ENCODE measurements around the gene GPC4. TPM values are rescaled to one million over a fixed set of nuclear protein-coding genes. Genes with fewer than 3 reads are reported as not detected.
"Not testable (repeated sequence)": the region's sequence is repeated elsewhere in the genome, so short reads cannot be mapped to it uniquely, and the experiment has no call there.

GPC4 gene
- total RNA-seq, 2 experiments from 2014 or later, result not detected

DNA sequence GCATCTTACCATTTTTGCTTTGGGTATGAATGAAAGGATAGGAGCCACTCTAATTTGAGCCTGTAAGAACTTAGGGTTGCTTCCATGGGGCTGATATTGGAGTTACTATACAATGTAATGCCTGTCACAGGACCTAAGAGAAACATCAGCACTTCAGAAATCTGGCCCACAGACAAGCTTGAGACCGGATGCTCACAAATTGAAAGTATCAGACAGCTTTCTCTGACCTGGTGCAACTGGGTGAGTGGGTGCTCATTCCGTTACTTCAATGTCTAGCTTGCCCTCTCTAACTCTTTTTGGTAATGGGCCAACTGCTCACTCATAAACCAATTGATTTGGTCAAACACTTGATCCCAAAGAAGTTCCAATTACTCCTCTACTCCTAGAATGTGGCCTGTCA lies 62.1 kb downstream of the GPC4 start:
- CTCF ChIA-PET, result no interaction called here
- intact Hi-C loops (cut with DNase I, micrococcal nuclease), result no loop called here
- ATAC-seq, result no peak
- Mint-ChIP-seq H3K27me3 (no peaks in the 10 kb centered on the region), H3K4me3 (no peak overlapping the region), H3K4me1 (no peaks in the 10 kb centered on the region), H3K9me3 (ENCODE audit: low read depth) (no peaks in the 10 kb centered on the region), H3K27ac (no peak overlapping the region), H3K36me3 (ENCODE audit: low read depth) (no peaks in the 10 kb centered on the region)
- POLR2A ChIA-PET, result no interaction called here
- DNase-seq, result no peak

DNA sequence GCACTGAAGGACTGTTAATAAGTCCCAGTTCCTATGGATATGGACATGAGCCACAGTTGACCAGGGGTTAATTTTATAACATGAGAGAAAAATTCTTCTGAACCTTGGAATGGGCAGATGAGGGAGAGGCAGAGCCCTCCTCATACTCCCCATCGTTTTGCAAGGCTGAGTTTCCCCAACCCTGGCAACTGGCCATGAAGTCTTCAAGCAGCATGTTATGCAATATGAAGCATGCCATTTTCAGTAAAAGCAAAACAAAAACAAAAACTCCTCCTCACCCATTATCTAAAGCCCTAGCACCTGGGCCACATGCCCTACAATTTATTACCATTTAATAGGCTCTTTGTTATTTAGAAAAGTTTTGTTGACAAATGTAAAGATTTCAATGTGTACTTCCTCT lies 64.5 kb downstream of the GPC4 start:
- POLR2A ChIA-PET, result no interaction called here
- no peaks in the 10 kb centered on the region for H3K27me3 Mint-ChIP-seq
- no peaks in the 10 kb centered on the region for H3K36me3 Mint-ChIP-seq (ENCODE audit: low read depth)
- ATAC-seq, result no peak
- H3K9me3 Mint-ChIP-seq (ENCODE audit: low read depth), result no peaks in the 10 kb centered on the region
- CTCF ChIA-PET, result no interaction called here
- no peak overlapping the region for H3K4me3 Mint-ChIP-seq
- no peaks in the 10 kb centered on the region for H3K4me1 Mint-ChIP-seq
- DNase-seq, result no peak
- intact Hi-C loops (cut with DNase I, micrococcal nuclease), result no loop called here
- H3K27ac Mint-ChIP-seq, result no peak overlapping the region

DNA sequence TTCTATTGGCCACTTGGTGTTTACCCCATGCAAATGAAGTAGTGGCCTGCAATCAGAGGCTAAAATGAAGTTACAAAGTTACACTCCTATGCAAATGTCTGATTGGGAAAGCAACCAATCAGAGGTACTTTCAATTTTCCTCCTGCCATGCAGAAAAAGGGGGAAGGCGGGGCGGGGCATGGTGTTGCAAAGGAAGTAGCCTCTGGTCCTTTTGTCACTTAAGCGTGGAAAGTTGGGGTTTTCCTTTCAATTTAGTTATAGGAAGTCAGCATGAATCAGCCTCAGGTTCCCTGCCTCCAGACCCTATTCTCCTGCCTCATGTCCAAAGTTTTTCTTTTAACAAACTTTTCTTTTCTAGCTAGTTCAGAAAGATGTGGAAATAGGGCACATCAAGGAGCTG lies 69.3 kb downstream of the GPC4 start:
- ATAC-seq (no peak), DNase-seq (no peak)
- POLR2A ChIA-PET, result no interaction called here
- no peak overlapping the region for H3K27ac Mint-ChIP-seq
- H3K4me3 Mint-ChIP-seq, result no peak overlapping the region
- H3K36me3 Mint-ChIP-seq (ENCODE audit: low read depth), result no peaks in the 10 kb centered on the region
- H3K9me3 Mint-ChIP-seq (ENCODE audit: low read depth), result no peaks in the 10 kb centered on the region
- no peaks in the 10 kb centered on the region for H3K4me1 Mint-ChIP-seq
- no peaks in the 10 kb centered on the region for H3K27me3 Mint-ChIP-seq
- CTCF ChIA-PET, result no interaction called here
- intact Hi-C loops (cut with DNase I, micrococcal nuclease), result no loop called here

DNA sequence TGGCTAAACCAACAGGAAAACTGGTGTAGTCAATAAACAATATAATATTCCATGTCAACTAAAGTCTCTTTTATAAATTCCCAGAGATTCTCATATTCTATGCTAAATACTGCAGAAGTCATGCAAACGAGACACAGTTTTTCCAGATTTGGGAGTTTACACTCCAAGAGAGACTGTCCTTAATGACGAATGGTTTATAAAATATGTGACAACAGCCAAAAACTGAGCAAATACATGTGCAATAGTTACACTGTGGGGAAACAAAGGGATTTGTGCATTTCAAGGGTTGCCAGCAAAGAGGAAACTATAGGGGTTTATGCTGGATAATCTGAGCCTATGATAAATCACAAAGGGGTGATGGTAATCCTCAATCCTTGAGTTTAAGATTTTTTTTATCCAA lies 75.7 kb downstream of the GPC4 start:
- ChIA-PET POLR2A (no interaction called here), CTCF (no interaction called here)
- no peak for DNase-seq
- Mint-ChIP-seq H3K27ac (no peak overlapping the region), H3K9me3 (ENCODE audit: low read depth) (no peaks in the 10 kb centered on the region), H3K4me3 (no peak overlapping the region), H3K4me1 (no peaks in the 10 kb centered on the region), H3K36me3 (ENCODE audit: low read depth) (no peaks in the 10 kb centered on the region), H3K27me3 (no peaks in the 10 kb centered on the region)
- intact Hi-C loops (cut with DNase I, micrococcal nuclease), result loop anchor here in 1 of 2 experiments (10.0 kb wide), 1 partner anchor 435 kb away; no protein-coding TSS in a partner anchor
- no peak for ATAC-seq

DNA sequence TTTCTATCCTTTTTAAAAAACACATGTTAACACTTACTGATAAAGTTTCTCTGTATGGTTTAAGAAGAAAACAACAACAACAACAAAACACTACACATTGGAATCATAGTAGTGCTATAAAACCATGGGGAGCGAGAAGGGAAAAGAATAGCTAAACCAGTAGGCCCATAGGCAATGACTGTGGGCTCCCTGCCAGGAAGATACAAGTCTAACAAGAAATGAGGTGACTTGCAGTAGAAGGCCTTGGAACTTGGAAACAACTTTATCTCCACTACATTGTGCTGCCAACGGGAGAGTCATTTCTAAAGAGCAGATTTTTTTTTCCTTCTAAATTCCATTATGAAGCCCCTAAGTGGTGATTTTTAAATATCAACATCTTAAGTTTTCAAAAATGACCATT lies 78.0 kb downstream of the GPC4 start:
- Mint-ChIP-seq H3K27ac (no peak overlapping the region), H3K4me1 (no peaks in the 10 kb centered on the region), H3K27me3 (no peaks in the 10 kb centered on the region), H3K4me3 (no peak overlapping the region), H3K36me3 (ENCODE audit: low read depth) (no peaks in the 10 kb centered on the region), H3K9me3 (ENCODE audit: low read depth) (no peaks in the 10 kb centered on the region)
- DNase-seq, result no peak
- ATAC-seq, result no peak
- POLR2A ChIA-PET, result no interaction called here
- intact Hi-C loops (cut with DNase I, micrococcal nuclease), result loop anchor here in 1 of 2 experiments (10.0 kb wide), 1 partner anchor 438 kb away; no protein-coding TSS in a partner anchor
- CTCF ChIA-PET, result no interaction called here

DNA sequence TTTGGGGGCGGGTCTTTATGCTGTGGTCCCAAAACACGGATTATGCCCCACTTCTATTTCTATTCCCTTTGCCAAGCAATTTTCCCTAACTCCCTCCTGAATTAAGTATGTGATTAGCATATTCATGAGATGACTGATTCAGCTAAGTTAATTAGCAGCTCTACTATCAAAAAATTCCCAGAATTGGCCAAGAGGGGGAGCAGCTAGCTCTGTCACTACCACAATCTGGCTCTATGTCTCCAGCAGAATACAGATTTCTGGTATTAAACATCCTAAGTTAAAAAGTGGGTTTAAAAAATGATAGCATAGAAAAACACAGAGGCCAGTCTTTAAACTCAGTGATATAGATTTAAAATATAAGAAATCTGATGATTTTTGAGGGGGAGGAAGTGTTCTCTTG lies 80.3 kb downstream of the GPC4 start:
- ChIA-PET POLR2A (no interaction called here), CTCF (interaction anchor here (0.8 to 1.5 kb wide), 5 partner anchors 17 to 431 kb away, joined by 3 to 14 read pairs (median 4); no protein-coding TSS in a partner anchor)
- DNase-seq (peak; percentile 10), ATAC-seq (no peak)
- Mint-ChIP-seq H3K27ac (no peak overlapping the region), H3K4me1 (no peaks in the 10 kb centered on the region), H3K27me3 (no peaks in the 10 kb centered on the region), H3K36me3 (ENCODE audit: low read depth) (no peaks in the 10 kb centered on the region), H3K4me3 (no peak overlapping the region), H3K9me3 (ENCODE audit: low read depth) (no peaks in the 10 kb centered on the region)
- intact Hi-C loops (cut with DNase I, micrococcal nuclease), result loop anchor here (2.0 to 10.0 kb wide), 2 partner anchors 336 to 440 kb away; no protein-coding TSS in a partner anchor

DNA sequence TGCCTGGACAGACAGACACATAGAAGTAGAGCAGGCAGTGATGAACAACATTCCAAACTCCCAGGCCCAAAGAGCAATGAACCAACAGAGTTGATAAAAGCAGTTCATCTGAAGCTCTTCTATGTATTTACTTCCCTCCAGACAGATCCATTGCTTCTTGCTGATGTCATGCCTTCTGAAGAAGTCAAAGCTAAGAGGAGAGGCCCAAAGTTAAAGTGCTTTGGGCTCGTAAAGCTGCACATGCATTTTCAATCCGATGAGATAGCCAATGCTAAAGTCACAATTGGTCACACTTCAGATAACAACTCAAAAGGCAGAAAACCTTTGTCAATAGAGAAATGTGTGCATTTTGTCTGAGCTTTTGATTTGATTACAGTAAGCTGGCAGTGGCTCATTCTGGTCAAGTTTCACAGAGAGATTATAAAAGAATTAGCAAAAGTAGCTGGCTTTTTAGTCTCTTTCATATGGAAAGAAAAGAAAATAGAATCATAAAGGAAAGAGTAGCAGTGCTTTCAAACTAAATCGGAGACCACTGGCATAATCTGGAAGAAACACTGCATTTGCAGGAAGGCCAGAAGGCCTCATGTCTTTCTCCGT lies 82.0 kb downstream of the GPC4 start:
- intact Hi-C loops (cut with DNase I, micrococcal nuclease), result loop anchor here in 1 of 2 experiments (10.0 kb wide), 1 partner anchor 442 kb away; no protein-coding TSS in a partner anchor
- Mint-ChIP-seq H3K4me3 (no peak overlapping the region), H3K36me3 (ENCODE audit: low read depth) (no peaks in the 10 kb centered on the region), H3K4me1 (no peaks in the 10 kb centered on the region), H3K27me3 (no peaks in the 10 kb centered on the region), H3K27ac (no peak overlapping the region), H3K9me3 (ENCODE audit: low read depth) (no peaks in the 10 kb centered on the region)
- no peak for DNase-seq
- no peak for ATAC-seq
- CTCF ChIA-PET, result interaction anchor here (0.6 kb wide), 1 partner anchor 407 kb away, joined by 3 read pairs; no protein-coding TSS in a partner anchor
- POLR2A ChIA-PET, result no interaction called here

DNA sequence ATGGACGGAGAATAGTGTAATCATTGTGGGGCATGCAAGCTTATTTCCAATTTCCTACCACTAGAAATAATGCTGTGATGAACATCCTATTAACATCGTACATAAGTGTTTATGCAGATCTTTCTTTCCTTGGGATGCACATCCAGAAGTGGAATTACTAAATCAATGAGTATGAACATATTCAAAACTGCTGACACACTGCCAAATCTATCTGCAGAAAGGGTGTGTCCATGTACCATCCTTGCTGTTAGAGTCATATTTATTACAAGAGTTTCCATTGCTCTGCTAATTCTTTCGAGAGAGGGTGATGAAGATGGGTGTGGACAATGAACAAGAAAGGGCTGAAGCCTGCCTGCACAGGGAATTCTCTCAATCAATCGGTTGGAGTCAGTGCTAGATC lies 82.6 kb downstream of the GPC4 start:
- H3K36me3 Mint-ChIP-seq (ENCODE audit: low read depth), result no peaks in the 10 kb centered on the region
- ATAC-seq (no peak), DNase-seq (no peak)
- POLR2A ChIA-PET, result no interaction called here
- intact Hi-C loops (cut with DNase I, micrococcal nuclease), result loop anchor here in 1 of 2 experiments (10.0 kb wide), 1 partner anchor 442 kb away; no protein-coding TSS in a partner anchor
- CTCF ChIA-PET, result no interaction called here
- no peaks in the 10 kb centered on the region for H3K4me1 Mint-ChIP-seq
- H3K4me3 Mint-ChIP-seq, result no peak overlapping the region
- no peaks in the 10 kb centered on the region for H3K27me3 Mint-ChIP-seq
- no peaks in the 10 kb centered on the region for H3K9me3 Mint-ChIP-seq (ENCODE audit: low read depth)
- H3K27ac Mint-ChIP-seq, result no peak overlapping the region

DNA sequence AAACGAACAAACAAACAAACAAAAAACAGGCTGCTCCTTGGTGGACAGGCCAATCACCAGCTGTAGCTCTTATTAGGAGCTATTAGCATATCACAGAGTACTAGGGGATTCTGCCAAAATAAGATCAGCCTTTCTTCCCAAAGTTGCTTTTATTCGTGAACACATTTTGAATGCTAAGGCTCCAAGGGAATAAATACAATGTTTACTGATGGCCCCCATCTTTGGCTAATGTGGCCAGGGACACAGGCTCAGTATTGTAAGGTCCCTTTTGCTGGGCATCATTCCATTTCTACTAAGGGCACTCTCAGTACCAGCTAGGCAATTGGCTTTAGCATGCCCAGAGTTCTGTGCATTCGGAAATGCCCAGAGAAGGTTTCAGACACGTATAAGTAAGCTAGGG lies 84.3 kb downstream of the GPC4 start:
- Mint-ChIP-seq H3K27ac (no peak overlapping the region), H3K4me3 (no peak overlapping the region), H3K9me3 (ENCODE audit: low read depth) (no peaks in the 10 kb centered on the region), H3K4me1 (no peaks in the 10 kb centered on the region), H3K27me3 (no peaks in the 10 kb centered on the region), H3K36me3 (ENCODE audit: low read depth) (no peaks in the 10 kb centered on the region)
- intact Hi-C loops (cut with DNase I, micrococcal nuclease), result loop anchor here in 1 of 2 experiments (10.0 kb wide), 1 partner anchor 444 kb away; no protein-coding TSS in a partner anchor
- DNase-seq, result no peak
- ChIA-PET POLR2A (no interaction called here), CTCF (interaction anchor here (0.6 kb wide), 1 partner anchor 373 kb away, joined by 3 read pairs; the partner anchor contains the start of gene HS6ST2)
- ATAC-seq, result no peak

DNA sequence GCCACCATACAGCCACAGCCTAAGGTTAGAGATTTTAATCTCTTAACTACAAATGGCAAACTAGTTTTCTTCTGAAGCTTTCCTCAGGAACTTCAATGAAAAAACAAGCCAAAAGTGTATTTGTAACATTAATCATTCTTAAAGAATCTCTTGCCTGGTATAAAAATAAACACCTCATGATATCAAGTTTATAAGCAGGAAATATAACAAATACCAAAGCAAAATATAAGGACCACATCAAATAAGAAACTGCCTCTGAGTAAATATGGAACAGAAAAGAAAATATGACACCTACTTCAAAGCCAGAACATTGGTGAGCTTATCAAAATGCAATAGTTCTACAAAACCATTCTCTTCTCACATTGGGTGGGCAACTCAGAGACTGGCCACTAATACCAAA lies 89.9 kb downstream of the GPC4 start:
- Mint-ChIP-seq H3K27ac (no peak overlapping the region), H3K27me3 (no peaks in the 10 kb centered on the region), H3K9me3 (ENCODE audit: low read depth) (no peaks in the 10 kb centered on the region), H3K36me3 (ENCODE audit: low read depth) (no peaks in the 10 kb centered on the region), H3K4me1 (peaks cover 4% of the 10 kb centered on the region), H3K4me3 (no peak overlapping the region)
- intact Hi-C loops (cut with DNase I, micrococcal nuclease), result no loop called here
- DNase-seq (no peak), ATAC-seq (no peak)
- ChIA-PET POLR2A (no interaction called here), CTCF (no interaction called here)

DNA sequence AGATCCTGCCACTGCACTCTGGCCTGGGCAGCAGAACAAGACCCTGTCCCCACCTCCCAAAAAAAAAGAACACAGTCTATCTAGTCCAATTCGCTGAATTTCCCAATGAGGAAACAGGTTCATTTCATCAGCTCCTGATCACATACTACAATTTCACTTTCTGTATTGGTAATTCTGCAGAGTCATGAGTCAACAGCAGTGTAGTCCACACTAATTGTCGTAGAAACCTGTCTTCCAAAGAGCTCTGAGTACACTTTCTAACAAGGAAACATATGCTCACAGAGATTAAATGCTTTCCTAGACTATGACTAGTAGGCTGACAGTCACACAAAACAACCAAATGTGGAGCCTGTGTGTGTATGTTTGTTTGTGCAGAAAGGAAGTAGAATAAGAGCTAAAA lies 91.9 kb downstream of the GPC4 start:
- H3K4me3 Mint-ChIP-seq, result no peak overlapping the region
- DNase-seq (no peak), ATAC-seq (peak; percentile 84)
- H3K36me3 Mint-ChIP-seq (ENCODE audit: low read depth), result no peaks in the 10 kb centered on the region
- H3K27ac Mint-ChIP-seq, result no peak overlapping the region
- ChIA-PET CTCF (no interaction called here), POLR2A (no interaction called here)
- H3K9me3 Mint-ChIP-seq (ENCODE audit: low read depth), result no peaks in the 10 kb centered on the region
- no peaks in the 10 kb centered on the region for H3K27me3 Mint-ChIP-seq
- H3K4me1 Mint-ChIP-seq, result peaks cover 4% of the 10 kb centered on the region
- intact Hi-C loops (cut with DNase I, micrococcal nuclease), result no loop called here

DNA sequence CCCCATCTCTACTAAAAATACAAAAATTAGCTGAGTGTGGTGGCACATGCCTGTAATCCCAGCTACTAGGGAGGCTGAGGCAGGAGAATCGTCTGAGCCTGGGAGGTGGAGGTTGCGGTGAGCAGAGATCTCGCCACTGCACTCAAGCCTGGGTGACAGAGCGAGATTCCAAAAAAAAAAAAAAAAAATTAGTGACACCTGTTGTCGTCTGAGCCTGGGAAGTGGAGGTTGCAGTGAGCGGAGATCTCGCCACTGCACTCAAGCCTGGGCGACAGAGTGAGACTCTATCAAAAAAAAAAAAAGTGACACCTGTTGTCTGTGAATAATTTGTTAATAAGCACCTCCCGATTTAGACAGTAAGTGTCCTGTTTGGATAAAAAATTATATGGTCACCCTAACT lies 93.0 kb downstream of the GPC4 start:
- H3K27ac Mint-ChIP-seq; ATAC-seq; DNase-seq; H3K4me3 Mint-ChIP-seq; intact Hi-C loops (cut with DNase I, micrococcal nuclease); H3K27me3 Mint-ChIP-seq; H3K9me3 Mint-ChIP-seq (ENCODE audit: low read depth); H3K4me1 Mint-ChIP-seq; POLR2A ChIA-PET; H3K36me3 Mint-ChIP-seq (ENCODE audit: low read depth); CTCF ChIA-PET: not testable (repeated sequence)

Measured in activated CD4-positive, alpha-beta T cell treated with anti-CD3 and anti-CD28 coated beads for 36 hours (primary cell).